WI38 (cell line): ENCODE results near the gene TAF8.
A peak's percentile ranks its signal among the peaks of the same experiment; 100 is the strongest.

Experiments
- H3K4me3 ChIP-seq: 2 replicates; pipeline ENCODE4 v1.5.1; 2011; ENCODE audit warnings: low read depth, mild to moderate bottlenecking, control low read depth, low read length
- CTCF ChIP-seq: IDR thresholded peaks from 2 replicates; pipeline ENCODE4 v1.5.1; 2012; ENCODE audit warnings: low read depth, mild to moderate bottlenecking, control low read depth, low read length

The TAF8 gene

DNA sequence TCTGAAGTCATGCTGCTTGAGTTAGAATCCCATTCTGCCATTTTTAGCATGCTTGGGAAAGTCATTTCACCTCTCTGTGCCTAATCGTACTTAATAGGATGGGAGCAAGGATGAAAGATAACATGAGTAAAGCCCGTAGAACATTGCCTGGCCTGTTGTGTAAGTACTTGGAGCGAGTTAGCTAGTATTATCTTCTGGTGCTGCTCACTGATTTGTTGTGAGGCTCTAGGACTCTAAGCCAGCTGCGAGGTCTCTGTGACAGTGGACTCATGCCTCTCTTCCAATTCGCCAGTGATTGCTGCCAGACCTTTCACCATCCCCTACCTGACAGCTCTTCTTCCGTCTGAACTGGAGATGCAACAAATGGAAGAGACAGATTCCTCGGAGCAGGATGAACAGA, 17.8 kb downstream of the TAF8 start:
- H3K4me3 ChIP-seq: no peak overlapping the region
- no peak for TF ChIP-seq CTCF

- TF ChIP-seq CTCF: no peak
- H3K4me3 ChIP-seq: no peak overlapping the region
These were observed 18.7 kb downstream of the TAF8 start for GRCh38 chr6:42068872-42069522.

DNA sequence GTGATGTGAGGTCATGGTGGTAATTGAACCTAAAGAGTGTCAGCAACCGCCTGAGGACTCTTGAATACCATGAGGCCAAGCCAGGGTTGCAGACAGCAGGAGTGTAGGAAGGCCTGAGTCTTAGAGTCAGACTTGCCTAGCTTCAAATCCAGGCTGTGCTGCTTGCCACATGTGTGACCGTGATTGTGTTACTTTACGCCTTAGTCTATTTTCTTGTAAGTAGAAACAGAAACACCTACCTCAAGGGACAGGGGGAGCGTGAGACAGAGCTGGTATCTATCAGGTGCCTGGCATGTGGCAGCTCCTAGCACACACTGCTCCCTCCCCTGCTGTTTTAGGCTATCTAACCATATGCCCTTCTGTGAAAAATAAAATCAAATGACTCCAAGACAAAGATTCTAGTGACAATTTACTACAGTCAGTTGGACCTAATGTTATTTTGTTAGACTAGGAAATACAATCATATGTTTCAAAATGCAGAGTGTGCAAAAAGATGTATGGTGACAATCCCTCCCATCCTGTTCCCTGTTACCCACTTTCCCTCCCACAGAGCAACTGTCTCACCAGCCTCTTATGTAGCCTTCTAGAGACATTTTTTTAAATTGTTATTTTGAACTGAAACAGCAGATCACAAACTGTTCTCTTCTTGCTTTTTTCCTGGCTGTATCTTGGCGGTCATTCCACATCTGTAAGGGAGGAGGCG, 21.7 kb downstream of the TAF8 start:
- H3K4me3 ChIP-seq: no peak overlapping the region
- TF ChIP-seq CTCF: no peak

- H3K4me3 ChIP-seq: no peak overlapping the region
- TF ChIP-seq CTCF: no peak
These were observed 23.0 kb downstream of the TAF8 start for GRCh38 chr6:42073287-42073686.

DNA sequence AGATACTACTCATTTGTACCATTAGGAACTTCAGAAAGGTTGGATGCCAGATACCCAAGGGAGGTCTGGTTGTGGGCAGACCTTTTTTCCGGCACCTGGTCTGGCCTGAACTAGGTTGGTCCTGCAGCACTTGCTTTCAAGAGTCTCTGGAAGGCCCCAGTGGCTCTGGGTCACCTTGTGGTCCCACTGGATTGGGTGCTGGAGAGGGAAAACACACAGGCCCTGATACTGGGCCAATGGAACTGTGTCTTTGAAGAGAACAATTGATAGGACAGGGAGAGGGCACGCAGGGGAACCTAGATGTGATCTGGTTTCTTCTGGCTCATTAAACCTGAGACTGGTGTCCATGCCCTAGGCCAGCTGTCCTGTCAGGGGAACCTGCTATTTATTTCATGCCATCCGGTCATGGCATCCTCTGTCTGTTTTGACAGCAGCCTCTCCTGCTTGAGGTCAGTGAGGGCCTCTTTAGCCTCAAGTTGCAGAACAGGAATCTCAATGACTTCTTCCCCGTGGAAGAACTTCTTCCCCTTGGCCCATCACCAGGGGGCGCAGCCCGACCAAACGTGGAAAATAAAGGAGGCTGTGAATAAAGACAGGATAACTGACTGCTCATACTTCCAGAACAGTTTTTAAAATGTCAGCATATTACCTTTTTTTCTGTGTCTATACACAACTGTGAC, 25.0 kb downstream of the TAF8 start:
- peak; percentile 84 for TF ChIP-seq CTCF
- H3K4me3 ChIP-seq: no peak overlapping the region

DNA sequence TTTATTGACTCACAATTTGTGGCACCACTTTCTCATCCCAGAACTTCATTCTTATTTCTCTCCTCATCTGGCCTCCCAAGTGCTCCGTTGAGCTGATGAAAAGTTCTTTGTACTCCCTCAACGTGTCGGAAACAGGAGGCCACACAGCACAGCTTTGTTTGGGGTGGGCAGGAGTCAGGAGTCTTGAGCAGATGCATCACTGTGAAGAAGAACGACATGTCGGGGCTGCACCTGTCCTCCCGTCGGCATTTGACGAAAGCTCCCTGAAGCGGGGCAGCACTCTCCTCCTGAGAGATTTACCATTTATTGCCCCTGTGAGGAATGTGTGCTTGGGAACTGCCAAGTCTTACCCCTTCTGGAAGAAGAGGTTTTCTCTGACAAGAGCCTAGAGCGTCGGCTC, 28.1 kb downstream of the TAF8 start:
- no peak overlapping the region for H3K4me3 ChIP-seq
- no peak for TF ChIP-seq CTCF

- no peak for TF ChIP-seq CTCF
- H3K4me3 ChIP-seq: no peak overlapping the region
These were observed 29.7 kb downstream of the TAF8 start for GRCh38 chr6:42079941-42080464.
